ENCODE measurements around the gene FXR2.
A peak's percentile ranks its signal among the peaks of the same experiment; 100 is the strongest.

FXR2 gene

DNA sequence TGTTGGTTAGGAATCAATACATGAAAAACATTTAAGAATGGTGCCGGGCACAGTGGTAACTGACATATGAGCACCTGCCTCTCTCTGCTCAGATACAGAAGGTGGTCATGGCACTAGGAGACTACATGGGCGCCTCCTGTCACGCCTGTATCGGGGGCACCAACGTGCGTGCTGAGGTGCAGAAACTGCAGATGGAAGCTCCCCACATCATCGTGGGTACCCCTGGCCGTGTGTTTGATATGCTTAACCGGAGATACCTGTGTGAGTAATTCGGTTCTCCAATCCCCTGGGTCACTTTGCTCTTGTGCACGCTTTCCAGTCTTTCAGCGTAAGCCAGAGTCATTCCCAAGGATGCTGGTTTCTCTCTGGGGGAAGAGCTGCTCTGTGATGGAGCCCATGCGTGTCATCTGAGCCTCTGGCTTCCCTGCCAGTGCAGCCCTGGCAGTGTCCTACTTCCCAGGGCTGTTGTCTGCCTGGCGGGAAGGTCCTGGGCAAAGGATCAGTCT is 38.2 kb downstream of the FXR2 start:
- no peak overlapping the region for H3K4me3 ChIP-seq (ENCODE audit: low read length)
- TF ChIP-seq ZNF274 (IDR thresholded peaks at IDR 0.05; ENCODE audit: low read depth, low read length) = no peak

DNA sequence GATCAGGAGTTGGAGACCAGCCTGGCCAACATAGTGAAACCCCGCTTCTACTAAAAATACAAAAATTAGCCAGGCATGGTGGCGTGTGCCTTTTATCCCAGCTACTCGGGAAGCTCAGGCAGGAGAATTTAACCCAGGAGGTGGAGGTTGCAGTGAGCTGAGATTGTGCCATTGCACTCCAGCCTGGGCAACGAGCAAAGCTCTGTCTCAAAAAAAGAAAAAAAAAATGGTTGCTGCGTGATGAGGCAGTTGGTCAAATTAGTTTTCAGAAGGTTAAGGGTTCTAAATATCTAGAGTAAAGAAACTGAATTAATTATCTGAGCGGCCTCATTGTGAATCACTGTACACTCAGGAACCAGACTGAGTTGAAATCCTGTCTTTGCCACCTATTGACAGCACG is 38.7 kb downstream of the FXR2 start:
- no peak overlapping the region; the same call in 1 of the 2 replicates for H3K4me3 ChIP-seq (ENCODE audit: low read length)
- TF ChIP-seq ZNF274 (IDR thresholded peaks at IDR 0.05; ENCODE audit: low read depth, low read length) = no peak

DNA sequence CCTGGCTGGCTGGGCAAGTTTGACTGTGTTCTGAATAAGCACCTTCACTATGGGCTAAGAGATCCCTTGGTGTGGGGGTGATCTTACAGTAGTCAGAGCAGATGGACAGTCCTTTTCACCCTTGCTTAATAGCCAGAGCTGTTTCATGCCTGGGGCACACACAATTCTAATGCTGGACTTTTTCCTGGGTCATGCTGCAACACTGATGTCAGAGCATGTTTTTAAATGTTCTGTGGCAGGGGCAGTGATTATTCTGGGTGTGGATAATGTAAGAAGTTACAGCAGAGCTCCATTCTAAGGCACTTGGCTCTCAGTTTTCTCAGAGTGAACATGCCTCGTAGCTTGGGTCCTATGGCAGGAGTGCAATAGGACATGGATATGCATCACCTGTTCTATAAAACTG is 39.2 kb downstream of the FXR2 start:
- peak overlapping the region; percentile 98; the same call in 1 of the 2 replicates for H3K4me3 ChIP-seq (ENCODE audit: low read length)
- TF ChIP-seq ZNF274 (IDR thresholded peaks at IDR 0.05; ENCODE audit: low read depth, low read length) = no peak

DNA sequence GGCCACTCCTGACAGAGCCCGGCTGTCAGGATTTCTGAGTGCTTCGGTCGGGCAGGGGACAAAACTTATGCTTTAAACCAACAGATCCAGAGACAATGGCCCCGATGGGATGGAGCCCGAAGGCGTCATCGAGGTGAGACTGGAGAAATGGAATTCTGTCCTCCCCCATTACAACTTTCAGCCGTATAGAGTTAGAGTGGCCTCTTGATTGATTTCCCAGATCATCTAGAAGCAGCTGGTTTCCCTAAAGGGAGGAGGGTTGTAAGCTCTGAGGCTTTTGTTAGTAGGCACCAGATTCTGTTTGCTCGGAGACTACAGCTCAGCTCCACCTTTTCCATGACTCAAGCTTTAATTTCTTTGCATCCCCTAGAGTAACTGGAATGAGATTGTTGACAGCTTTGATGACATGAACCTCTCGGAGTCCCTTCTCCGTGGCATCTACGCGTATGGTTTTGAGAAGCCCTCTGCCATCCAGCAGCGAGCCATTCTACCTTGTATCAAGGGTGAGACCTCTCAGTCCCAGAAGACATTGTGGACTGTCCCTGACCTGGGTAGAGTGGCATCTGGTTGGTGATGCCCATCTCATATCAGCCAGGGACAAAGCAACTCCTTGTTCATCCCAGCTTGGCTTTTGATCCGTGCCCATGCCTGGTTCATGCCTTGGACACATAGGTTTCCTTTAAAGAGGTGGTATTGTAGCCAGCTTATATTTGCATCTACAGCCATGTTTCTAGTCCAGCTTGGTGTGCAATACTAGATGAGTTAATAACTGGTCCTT is 40.3 kb downstream of the FXR2 start:
- peak overlapping the region; percentile 98 for H3K4me3 ChIP-seq (ENCODE audit: low read length)
- TF ChIP-seq ZNF274 (IDR thresholded peaks at IDR 0.05; ENCODE audit: low read depth, low read length) = no peak

DNA sequence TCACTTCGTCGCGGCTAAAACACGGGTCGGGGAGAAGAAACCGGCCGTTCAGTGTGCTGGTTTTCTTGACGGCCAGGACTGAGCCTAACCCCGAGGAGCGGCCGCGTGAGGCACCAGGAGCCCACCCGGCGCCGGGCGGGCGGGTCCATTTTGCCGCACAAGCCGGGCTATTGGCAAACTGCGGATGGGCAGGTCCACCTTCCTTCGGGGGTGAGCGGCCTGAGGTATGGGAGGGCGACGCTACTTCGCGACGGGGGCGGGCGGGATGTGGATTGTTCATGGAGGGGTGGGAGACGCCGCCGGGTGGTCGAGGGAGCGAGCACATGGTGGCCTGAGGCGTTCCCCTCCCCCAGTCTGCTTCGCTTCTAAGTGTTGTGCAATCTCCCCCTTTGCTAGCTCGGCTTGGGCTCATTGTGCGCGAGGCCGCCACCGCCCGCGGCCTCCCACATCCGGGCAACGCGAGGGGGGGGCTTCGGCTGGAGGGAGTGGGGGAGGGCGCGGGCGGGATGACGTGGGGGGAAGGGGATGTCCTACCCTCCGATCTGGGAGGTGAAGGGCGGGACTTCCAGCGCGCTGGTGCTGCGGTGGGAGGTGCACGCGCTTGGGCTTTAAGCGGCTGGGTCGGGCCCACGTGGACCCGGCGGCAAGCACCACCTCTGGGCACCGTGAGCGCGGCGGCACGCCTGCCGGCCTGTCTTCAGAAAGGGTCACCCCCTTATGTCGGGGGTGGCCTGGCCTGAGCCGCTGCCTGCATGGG is 41.2 kb downstream of the FXR2 start:
- peak overlapping the region; percentile 98 for H3K4me3 ChIP-seq (ENCODE audit: low read length)
- TF ChIP-seq ZNF274 (IDR thresholded peaks at IDR 0.05; ENCODE audit: low read depth, low read length) = no peak

DNA sequence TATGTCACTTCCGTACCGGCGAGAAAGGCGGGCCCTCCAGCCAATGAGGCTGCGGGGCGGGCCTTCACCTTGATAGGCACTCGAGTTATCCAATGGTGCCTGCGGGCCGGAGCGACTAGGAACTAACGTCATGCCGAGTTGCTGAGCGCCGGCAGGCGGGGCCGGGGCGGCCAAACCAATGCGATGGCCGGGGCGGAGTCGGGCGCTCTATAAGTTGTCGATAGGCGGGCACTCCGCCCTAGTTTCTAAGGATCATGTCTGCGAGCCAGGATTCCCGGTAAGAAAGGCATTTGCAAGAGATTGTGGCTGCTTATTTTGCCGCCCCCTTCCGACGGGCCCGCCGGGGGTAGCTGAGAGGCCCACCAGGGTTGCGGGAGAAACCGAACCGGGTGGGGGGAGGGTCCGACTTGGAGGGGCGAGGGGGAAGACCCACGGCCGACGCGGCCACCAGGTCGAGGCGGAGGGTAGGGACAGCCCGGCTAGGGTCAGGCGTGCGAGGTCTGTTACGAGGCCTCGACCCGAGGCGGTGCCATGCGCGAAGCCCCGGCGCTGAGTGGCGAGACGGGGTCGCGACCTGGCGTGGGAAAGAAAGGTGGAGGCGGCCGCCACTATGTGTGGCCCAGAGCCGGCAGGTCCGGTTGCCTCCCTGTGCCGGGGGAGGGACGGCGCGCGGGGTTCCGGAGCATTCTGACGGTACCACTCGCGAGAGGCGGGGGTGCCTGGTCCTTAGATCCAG is 41.9 kb downstream of the FXR2 start:
- peak overlapping the region; percentile 98 for H3K4me3 ChIP-seq (ENCODE audit: low read length)
- no peak for TF ChIP-seq ZNF274 (IDR thresholded peaks at IDR 0.05; ENCODE audit: low read depth, low read length)

DNA sequence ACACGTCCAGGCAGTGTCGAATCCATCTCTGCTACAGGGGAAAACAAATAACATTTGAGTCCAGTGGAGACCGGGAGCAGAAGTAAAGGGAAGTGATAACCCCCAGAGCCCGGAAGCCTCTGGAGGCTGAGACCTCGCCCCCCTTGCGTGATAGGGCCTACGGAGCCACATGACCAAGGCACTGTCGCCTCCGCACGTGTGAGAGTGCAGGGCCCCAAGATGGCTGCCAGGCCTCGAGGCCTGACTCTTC is 42.4 kb downstream of the FXR2 start:
- H3K4me3 ChIP-seq (ENCODE audit: low read length) = peak overlapping the region; percentile 78
- TF ChIP-seq ZNF274 (IDR thresholded peaks at IDR 0.05; ENCODE audit: low read depth, low read length) = no peak

DNA sequence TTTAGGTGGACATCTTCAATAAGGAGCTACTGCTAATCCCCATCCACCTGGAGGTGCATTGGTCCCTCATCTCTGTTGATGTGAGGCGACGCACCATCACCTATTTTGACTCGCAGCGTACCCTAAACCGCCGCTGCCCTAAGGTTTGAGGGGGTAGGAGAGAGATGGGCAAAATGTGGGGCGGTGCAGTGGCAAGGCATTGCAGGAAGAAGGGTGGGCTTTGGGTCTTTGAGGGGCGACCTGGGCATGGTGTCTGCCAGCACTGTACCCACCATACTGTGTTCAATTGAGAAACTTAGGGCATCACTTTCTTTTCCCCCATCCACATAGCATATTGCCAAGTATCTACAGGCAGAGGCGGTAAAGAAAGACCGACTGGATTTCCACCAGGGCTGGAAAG is 44.3 kb downstream of the FXR2 start:
- no peak for TF ChIP-seq ZNF274 (IDR thresholded peaks at IDR 0.05; ENCODE audit: low read depth, low read length)
- H3K4me3 ChIP-seq (ENCODE audit: low read length) = no peak overlapping the region

DNA sequence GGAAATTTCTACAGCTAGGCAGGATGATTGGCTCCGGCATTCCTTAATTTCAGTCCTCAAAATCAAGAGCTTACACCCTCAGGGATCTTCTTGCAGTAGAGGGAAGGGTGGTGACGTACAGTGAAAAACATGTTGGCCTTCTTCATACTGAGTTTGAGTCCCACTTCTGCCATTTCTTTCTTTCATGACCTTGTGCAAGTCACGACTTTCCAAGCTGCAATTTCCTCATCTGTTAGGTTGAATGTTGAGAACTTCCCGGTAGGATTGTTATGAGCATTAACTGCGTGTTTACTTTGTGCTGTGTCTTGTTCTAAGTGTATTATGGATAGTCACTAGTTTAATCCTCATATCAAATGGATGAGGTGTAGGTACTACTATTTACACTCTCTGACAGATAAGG is 45.1 kb downstream of the FXR2 start:
- TF ChIP-seq ZNF274 (IDR thresholded peaks at IDR 0.05; ENCODE audit: low read depth, low read length) = no peak
- H3K4me3 ChIP-seq (ENCODE audit: low read length) = no peak overlapping the region

DNA sequence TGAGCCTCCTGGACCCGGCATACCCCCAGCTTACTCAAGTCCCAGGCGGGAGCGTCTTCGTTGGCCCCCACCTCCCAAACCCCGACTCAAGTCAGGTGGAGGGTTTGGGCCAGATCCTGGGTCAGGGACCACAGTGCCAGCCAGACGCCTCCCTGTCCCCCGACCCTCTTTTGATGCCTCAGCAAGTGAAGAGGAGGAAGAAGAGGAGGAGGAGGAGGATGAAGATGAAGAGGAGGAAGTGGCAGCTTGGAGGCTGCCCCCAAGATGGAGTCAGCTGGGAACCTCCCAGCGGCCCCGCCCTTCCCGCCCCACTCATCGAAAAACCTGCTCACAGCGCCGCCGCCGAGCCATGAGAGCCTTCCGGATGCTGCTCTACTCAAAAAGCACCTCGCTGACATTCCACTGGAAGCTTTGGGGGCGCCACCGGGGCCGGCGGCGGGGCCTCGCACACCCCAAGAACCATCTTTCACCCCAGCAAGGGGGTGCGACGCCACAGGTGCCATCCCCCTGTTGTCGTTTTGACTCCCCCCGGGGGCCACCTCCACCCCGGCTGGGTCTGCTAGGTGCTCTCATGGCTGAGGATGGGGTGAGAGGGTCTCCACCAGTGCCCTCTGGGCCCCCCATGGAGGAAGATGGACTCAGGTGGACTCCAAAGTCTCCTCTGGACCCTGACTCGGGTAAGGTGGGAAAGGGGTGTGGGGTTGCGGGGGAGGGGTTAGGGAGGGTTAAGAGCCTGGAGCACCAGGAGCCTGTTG is 51.4 kb downstream of the FXR2 start:
- no peak for TF ChIP-seq ZNF274 (IDR thresholded peaks at IDR 0.05; ENCODE audit: low read depth, low read length)
- peak overlapping the region; percentile 93; the same call in 1 of the 2 replicates for H3K4me3 ChIP-seq (ENCODE audit: low read length)

DNA sequence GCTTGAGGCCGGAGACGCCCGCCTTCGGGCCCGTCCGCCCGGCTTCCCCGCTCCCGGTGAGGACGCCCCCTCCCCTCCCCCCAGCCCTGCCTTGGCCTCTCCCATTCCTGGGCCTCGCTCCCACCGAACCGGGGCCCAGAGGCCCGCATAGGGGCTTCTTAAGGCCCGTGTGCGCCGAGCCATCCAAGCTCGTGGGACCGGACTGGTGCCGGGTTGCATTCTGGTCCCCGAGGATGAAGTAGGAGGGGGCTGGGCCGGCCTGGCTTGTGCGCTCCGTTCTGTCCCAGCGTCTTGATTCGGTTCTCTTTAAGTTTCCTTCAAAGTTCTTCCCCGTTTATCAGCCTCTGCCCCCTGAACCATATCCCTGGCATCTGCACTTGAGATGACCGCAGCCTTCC is 52.5 kb downstream of the FXR2 start:
- H3K4me3 ChIP-seq (ENCODE audit: low read length) = peak overlapping the region; percentile 93
- TF ChIP-seq ZNF274 (IDR thresholded peaks at IDR 0.05; ENCODE audit: low read depth, low read length) = no peak

DNA sequence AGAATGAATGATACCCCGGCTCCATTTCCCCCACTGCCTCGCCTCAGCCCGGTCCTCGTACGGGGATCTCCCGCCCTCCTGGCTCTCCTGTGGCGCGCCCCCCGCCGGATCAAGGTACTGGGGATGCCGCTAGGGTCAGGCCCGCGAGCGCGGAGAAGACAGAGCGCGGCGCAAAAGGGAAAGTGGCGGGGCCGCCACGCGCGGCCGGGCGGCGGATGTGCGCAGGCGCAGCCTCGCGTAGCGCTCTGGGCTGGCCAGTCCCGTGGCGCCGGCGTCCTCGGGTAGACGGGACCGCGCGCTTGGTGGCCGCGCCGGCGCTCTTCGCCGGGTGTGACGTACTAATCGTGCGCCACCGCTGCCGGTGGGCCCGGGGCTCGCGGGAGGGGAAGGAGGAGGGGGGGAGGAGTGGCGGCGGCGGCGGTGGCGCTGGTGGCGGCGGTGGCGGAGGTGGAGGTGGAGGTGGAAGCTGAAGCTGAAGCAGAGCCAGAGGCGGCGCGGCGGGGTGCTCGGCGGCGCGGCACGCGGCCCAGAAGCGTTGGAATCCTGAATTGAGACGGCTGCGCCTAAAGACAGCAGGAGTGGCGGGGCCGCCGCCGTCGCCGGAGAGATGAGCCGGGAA is 53.0 kb downstream of the FXR2 start, which contains the start of gene SENP3:
SENP3 (plus strand) TSS at position 331 of the 619 bp plus-strand sequence. CDS start 1,158 bp downstream, outside the sequence.
- no peak for TF ChIP-seq ZNF274 (IDR thresholded peaks at IDR 0.05; ENCODE audit: low read depth, low read length)
- H3K4me3 ChIP-seq (ENCODE audit: low read length) = peak within 1 kb of the TSS; percentile 93

DNA sequence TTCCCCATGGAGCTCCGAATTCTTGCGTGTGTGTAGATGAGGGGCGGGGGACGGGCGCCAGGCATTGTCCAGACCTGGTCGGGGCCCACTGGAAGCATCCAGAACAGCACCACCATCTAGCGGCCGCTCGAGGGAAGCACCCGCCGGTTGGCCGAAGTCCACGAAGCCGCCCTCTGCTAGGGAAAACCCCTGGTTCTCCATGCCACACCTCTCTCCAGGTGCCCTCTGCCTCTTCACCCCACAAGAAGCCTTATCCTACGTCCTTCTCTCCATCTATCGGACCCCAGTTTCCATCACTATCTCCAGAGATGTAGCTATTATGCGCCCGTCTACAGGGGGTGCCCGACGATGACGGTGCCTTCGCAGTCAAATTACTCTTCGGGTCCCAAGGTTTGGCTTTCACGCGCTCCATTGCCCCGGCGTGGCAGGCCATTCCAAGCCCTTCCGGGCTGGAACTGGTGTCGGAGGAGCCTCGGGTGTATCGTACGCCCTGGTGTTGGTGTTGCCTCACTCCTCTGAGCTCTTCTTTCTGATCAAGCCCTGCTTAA is 53.6 kb downstream of the FXR2 start:
- H3K4me3 ChIP-seq (ENCODE audit: low read length) = peak overlapping the region; percentile 93
- no peak for TF ChIP-seq ZNF274 (IDR thresholded peaks at IDR 0.05; ENCODE audit: low read depth, low read length)

Data from GM08714 (cell line).